Psoas muscle (tissue), 8 donors: ENCODE results near the gene HTR6. TPM values are rescaled to one million over a fixed set of nuclear protein-coding genes. Genes with fewer than 3 reads are reported as not detected.

Source experiments
- ATAC-seq, 4 donors: fragments of 200-7000 bp; cut with Tn5 transposase; one replicate each; pipeline ENCODE4 v1.9.1; 2020; ENCODE audit warnings: moderate library complexity in 3 of 4, mild to moderate bottlenecking in 2 of 4
- DNase-seq, 2 donors: peaks; one replicate each; pipeline ENCODE4 v3.0.0-alpha.2; 2020
- H3K27ac ChIP-seq: fragments of 200-600 bp; one replicate; pipeline ENCODE4 v1.8.0; 2022
- H3K27me3 ChIP-seq, 3 donors: fragments of 200-600 bp in 1 of 3; one replicate each; pipeline versions ENCODE4 v1.6.1 to v1.8.0; 2013 to 2022; ENCODE audit warnings: low read length in 2 of 3, mild to moderate bottlenecking in 2 of 3, moderate library complexity in 1 of 3; ENCODE audit not compliant: insufficient read depth in 3 of 3
- H3K36me3 ChIP-seq, 2 donors: fragments of 200-600 bp in 1 of 2; one replicate each; pipeline versions ENCODE4 v1.6.1 to v1.8.0; 2013 to 2022; ENCODE audit warnings: low read depth in 1 of 2, mild to moderate bottlenecking in 1 of 2, moderate library complexity in 1 of 2; ENCODE audit not compliant: insufficient read depth in 1 of 2
- H3K4me1 ChIP-seq: fragments of 200-600 bp; one replicate; pipeline ENCODE4 v1.8.0; 2022
- H3K4me3 ChIP-seq: fragments of 200-600 bp; one replicate; pipeline ENCODE4 v1.8.0; 2022; ENCODE audit warnings: mild to moderate bottlenecking
- H3K9me3 ChIP-seq: fragments of 200-600 bp; one replicate; pipeline ENCODE4 v1.8.0; 2022
- WGBS, 3 donors: extraction: QIAGEN DNeasy Blood & Tissue Kit; methylation state at CpG; one replicate each; pipeline versions ENCODE4 v1.1.6 to v1.1.7; 2013; 5-methylcytosine and 5-hydroxymethylcytosine counted together
- intact Hi-C, 2 donors: fragments of 100-400 bp; cut with DNase I; formaldehyde crosslinking; loops; one replicate each; pipeline versions ENCODE4 v1.11.0 to v1.14.2; 2022
- polyA plus RNA-seq, 3 donors: library from polyadenylated mRNA; stranded (reverse); fragments of 200-250 nt; gene quantifications; one replicate each; pipeline ENCODE4 v1.2.3, GENCODE V29; 2013
- total RNA-seq, 4 donors: library from RNA; stranded (reverse); fragmentation: NEBNext Ultra II Directional in 2 of 4; extraction: Animal tissue kit (Norgen Biotek cat#: 25700) in 2 of 4; gene quantifications; one replicate each; pipeline versions ENCODE4 v1.2.1 to v1.2.4, GENCODE V29; 2021 to 2023
- TF ChIP-seq, protein P1 (sequence below): fragments of 200-600 bp; IDR thresholded peaks from one replicate; pipeline ENCODE4 v1.8.0; 2022; ENCODE audit warnings: antibody characterized with exemption
- donor health status: healthy with polysubstance abuse.
- donor health status: DM: no; HTN: no; CAD: no; lungs with moderate emphysema.
- donor health status: Bipolar disorder and iron deficiency.
- donor health status: healthy.
- donor health status: DM: yes; HTN: yes; CAD: no.
- donor health status: DM: no; HTN: no; CAD: no.
- donor health status: DM: no; HTN: no; CAD: no.
- donor health status: DM: yes; HTN: yes; CAD: no.

HTR6 gene
- total and polyA plus RNA-seq, 7 donors = not detected

DNA sequence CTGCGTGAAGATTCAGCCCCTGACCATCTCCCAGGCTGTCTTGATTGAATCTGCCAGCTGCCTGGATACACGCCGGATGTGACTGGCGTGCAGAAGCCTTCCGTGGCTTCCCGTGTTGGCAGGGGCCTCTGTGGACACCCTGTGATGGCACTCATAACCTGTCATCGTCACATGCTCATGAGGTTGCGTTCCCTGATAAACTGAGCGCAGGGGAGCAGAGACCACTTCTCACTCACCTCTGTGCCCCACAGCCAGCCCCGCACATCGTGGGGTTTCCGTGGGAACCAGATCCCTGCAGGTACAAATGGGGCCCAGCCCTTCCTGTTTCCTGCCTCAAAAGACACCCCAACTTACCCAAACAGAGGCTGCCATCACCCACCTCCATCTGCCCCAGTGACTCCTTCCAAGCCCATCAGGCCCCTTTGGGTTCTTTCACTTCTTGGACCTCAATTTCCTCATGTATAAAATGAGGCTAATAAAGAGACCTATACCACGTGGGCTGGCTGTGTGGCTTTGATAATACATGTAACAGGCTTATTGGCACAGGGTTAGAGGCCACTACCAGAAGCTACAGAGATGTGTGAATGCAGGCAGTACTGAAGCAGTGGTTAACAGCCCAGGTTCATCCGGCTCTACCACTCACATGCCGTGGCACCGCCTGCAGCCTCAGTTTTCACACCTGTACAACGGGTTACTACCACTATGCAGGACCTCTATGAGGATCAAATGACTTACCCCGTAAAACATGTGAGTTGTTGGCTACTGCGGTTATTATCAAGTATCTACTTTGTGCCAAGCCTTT lies 23.6 kb downstream of the HTR6 start:
- Histone ChIP-seq H3K27me3 (no peaks in the 10 kb centered on the region), H3K9me3 (no peaks in the 10 kb centered on the region), H3K4me1 (no peaks in the 10 kb centered on the region), H3K36me3 (peaks cover 0 to 4% of the 10 kb centered on the region in 2 donors), H3K4me3 (no peak overlapping the region), H3K27ac (no peak overlapping the region)
- ATAC-seq (peak; percentile 48 to 92 (median 76)), DNase-seq (no peak)
- WGBS, 3 donors = 51 to 67% (median 57%) methylated on average over 19 of the region's 19 CpGs
- intact Hi-C loops = no loop called here
- TF ChIP-seq, protein P1, sequence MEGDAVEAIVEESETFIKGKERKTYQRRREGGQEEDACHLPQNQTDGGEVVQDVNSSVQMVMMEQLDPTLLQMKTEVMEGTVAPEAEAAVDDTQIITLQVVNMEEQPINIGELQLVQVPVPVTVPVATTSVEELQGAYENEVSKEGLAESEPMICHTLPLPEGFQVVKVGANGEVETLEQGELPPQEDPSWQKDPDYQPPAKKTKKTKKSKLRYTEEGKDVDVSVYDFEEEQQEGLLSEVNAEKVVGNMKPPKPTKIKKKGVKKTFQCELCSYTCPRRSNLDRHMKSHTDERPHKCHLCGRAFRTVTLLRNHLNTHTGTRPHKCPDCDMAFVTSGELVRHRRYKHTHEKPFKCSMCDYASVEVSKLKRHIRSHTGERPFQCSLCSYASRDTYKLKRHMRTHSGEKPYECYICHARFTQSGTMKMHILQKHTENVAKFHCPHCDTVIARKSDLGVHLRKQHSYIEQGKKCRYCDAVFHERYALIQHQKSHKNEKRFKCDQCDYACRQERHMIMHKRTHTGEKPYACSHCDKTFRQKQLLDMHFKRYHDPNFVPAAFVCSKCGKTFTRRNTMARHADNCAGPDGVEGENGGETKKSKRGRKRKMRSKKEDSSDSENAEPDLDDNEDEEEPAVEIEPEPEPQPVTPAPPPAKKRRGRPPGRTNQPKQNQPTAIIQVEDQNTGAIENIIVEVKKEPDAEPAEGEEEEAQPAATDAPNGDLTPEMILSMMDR = no peak

DNA sequence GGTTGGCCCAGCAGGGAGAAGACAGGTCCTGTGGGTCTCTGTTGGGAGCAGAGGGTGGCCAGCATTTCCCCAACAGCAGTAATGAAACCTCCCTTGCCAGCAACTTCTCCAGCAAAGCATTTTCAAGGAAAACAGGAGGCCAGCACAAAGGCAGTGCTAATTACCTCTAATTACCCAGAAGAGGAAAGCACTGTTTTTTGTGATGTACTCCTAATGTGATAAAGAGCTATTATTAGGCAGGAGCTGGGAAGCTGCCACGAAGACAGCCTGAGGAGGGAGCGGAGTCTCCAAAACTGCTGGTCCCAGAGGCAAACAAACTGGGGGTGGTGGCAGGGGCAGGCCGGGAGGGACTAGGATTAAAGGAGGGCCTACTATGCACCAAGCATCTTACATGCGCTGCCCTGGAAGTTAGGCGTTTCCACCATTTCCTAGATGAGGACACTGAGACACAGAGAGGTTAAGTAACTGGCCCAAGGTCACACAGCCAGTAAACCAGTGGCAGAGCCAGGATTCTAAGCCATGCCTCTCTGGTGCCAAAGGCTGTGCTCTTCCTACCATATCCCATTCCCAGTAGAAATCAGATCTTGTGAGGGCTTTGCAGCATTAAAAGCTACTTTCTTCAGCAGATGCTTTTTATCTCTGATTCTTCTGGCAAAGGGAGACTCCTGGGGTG lies 24.5 kb downstream of the HTR6 start:
- H3K27ac ChIP-seq = no peak overlapping the region
- ATAC-seq (no peak), DNase-seq (no peak)
- no peaks in the 10 kb centered on the region for H3K27me3 ChIP-seq
- H3K4me3 ChIP-seq = no peak overlapping the region
- no peaks in the 10 kb centered on the region for H3K9me3 ChIP-seq
- H3K36me3 ChIP-seq = peaks cover 0 to 13% of the 10 kb centered on the region in 2 donors
- H3K4me1 ChIP-seq = no peaks in the 10 kb centered on the region
- intact Hi-C loops = no loop called here
- WGBS, 3 donors = 76 to 81% (median 79%) methylated on average over 5 of the region's 5 CpGs
- TF ChIP-seq, protein P1 = no peak

DNA sequence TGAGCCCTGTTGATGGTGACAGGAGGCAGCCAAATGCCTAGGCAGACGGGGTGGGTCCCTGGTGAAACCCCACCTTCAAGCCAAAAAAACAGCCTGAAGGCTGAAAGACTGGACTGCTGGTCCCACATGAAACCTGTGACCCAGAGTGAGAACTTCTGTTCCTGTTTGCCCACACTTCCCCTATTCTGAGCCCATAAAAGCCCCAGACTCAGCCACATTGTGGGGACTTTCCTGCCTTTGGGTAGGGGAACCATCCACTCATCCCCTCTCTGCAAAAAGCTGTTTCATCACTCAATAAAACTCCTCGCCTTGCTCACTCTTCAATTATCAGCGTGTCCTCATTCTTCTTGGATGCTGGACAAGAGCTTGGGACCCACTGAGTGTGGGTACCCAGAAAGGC lies 25.2 kb downstream of the HTR6 start:
- H3K4me1 ChIP-seq = no peaks in the 10 kb centered on the region
- H3K27ac ChIP-seq = no peak overlapping the region
- WGBS, 3 donors = 91 to 95% (median 93%) methylated on average over 3 of the region's 3 CpGs
- intact Hi-C loops = no loop called here
- ATAC-seq = no peak
- H3K4me3 ChIP-seq = no peak overlapping the region
- H3K9me3 ChIP-seq = no peaks in the 10 kb centered on the region
- TF ChIP-seq, protein P1 = no peak
- DNase-seq = no peak
- peaks cover 0 to 19% of the 10 kb centered on the region in 2 donors for H3K36me3 ChIP-seq
- no peaks in the 10 kb centered on the region for H3K27me3 ChIP-seq

DNA sequence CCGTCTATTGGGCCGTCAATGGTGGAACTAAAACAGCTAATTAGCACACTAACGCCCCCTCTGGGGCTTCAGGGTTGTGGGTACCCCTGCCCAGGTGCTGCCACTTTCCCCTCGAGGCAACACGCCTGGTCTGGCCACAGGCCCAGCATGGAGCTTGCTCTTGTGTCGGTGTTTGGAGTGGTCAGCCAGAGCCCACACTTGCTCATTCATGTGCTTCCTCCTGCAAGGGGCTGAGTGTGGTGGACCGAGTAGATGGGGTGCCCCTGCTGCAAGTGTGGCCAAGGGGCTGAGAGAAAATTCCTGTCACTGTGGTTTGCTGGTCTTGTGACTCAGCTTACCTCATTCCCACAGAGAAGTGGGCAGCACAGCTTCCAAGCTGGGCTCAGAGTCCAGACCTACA lies 25.7 kb downstream of the HTR6 start:
- Histone ChIP-seq H3K36me3 (peaks cover 0 to 24% of the 10 kb centered on the region in 2 donors), H3K4me3 (no peak overlapping the region), H3K4me1 (no peaks in the 10 kb centered on the region), H3K27me3 (no peaks in the 10 kb centered on the region), H3K27ac (no peak overlapping the region), H3K9me3 (no peaks in the 10 kb centered on the region)
- DNase-seq (no peak), ATAC-seq (no peak)
- WGBS, 3 donors = 84 to 89% (median 89%) methylated on average over 7 of the region's 7 CpGs
- TF ChIP-seq, protein P1 = no peak
- intact Hi-C loops = no loop called here
